GM21576 (cell line): ENCODE data around the gene ANP32A.
"Not testable (repeated sequence)": the region's sequence is repeated elsewhere in the genome, so short reads cannot be mapped to it uniquely, and the experiment has no call there.

Source experiments
- ATAC-seq: cut with Tn5 transposase; IDR thresholded peaks from one replicate; pipeline ENCODE4 v1.9.1; 2021; ENCODE audit warnings: mild to moderate bottlenecking, moderate library complexity; ENCODE audit not compliant: unreplicated experiment

ANP32A gene

GRCh38 chr15:68759982-68760579 lies 60.6 kb downstream of the ANP32A start:
- ATAC-seq, result not testable (repeated sequence)

- no peak for ATAC-seq
Observed at GRCh38 chr15:68755731-68756130, 65.0 kb downstream of the ANP32A start.

GRCh38 chr15:68751622-68752021 lies 69.1 kb downstream of the ANP32A start:
- ATAC-seq, result no peak

GRCh38 chr15:68749793-68750192 lies 70.9 kb downstream of the ANP32A start:
- ATAC-seq, result no peak

- no peak for ATAC-seq
Observed at GRCh38 chr15:68749365-68749764, 71.3 kb downstream of the ANP32A start.

- ATAC-seq, result no peak
Observed at GRCh38 chr15:68743256-68743655, 77.4 kb downstream of the ANP32A start.

- ATAC-seq, result no peak
Observed at GRCh38 chr15:68739390-68740080, 81.2 kb downstream of the ANP32A start.

GRCh38 chr15:68735610-68736009 lies 85.1 kb downstream of the ANP32A start:
- no peak for ATAC-seq

- ATAC-seq, result no peak
Observed at GRCh38 chr15:68734881-68735280, 85.8 kb downstream of the ANP32A start.

- ATAC-seq, result no peak
Observed at GRCh38 chr15:68734352-68734751, 86.3 kb downstream of the ANP32A start.

GRCh38 chr15:68733666-68734065 lies 87.0 kb downstream of the ANP32A start:
- no peak for ATAC-seq

- ATAC-seq, result no peak
Observed at GRCh38 chr15:68732451-68732850, 88.2 kb downstream of the ANP32A start.

GRCh38 chr15:68730976-68731897 lies 89.5 kb downstream of the ANP32A start:
- ATAC-seq, result no peak

- ATAC-seq, result no peak
Observed at GRCh38 chr15:68730471-68730919, 90.2 kb downstream of the ANP32A start.

- no peak for ATAC-seq
Observed at GRCh38 chr15:68729789-68730411, 90.8 kb downstream of the ANP32A start.
